NCI-H82 treated with DMSO at 0.1 percent for 48 hours (cell line): ENCODE data around the gene DDR2.
"Not testable (repeated sequence)": the region's sequence is repeated elsewhere in the genome, so short reads cannot be mapped to it uniquely, and the experiment has no call there.

ENCODE experiments used
- DNase-seq: peaks from one replicate; lab custom pipeline; 2025; ENCODE audit not compliant: unreplicated experiment; lab: John Stamatoyannopoulos, UW

Gene DDR2

GRCh38 chr1:162632217-162632666, at the start of gene DDR2:
Gene DDR2, plus strand, starts transcription at chr1:162632464. Its CDS starts 86,600 bp downstream, at chr1:162719064.
- no peak for DNase-seq

- DNase-seq = not testable (repeated sequence)
Measured at GRCh38 chr1:162582901-162583300, 49.4 kb upstream of the DDR2 start.

GRCh38 chr1:162585101-162585500, 47.2 kb upstream of the DDR2 start:
- not testable (repeated sequence) for DNase-seq

- no peak for DNase-seq
Measured at GRCh38 chr1:162587347-162587746, 44.9 kb upstream of the DDR2 start.

GRCh38 chr1:162587761-162588260, 44.5 kb upstream of the DDR2 start:
- no peak for DNase-seq

- DNase-seq = no peak
Measured at GRCh38 chr1:162590101-162590500, 42.2 kb upstream of the DDR2 start.

- no peak for DNase-seq
Measured at GRCh38 chr1:162590686-162591085, 41.6 kb upstream of the DDR2 start.

- DNase-seq = no peak
Measured at GRCh38 chr1:162596514-162597170, 35.6 kb upstream of the DDR2 start.

GRCh38 chr1:162599451-162599850, 32.8 kb upstream of the DDR2 start:
- no peak for DNase-seq

- not testable (repeated sequence) for DNase-seq
Measured at GRCh38 chr1:162603117-162603516, 29.1 kb upstream of the DDR2 start.

GRCh38 chr1:162605225-162605927, 26.9 kb upstream of the DDR2 start:
- no peak for DNase-seq

- DNase-seq = no peak
Measured at GRCh38 chr1:162609306-162609705, 23.0 kb upstream of the DDR2 start.

GRCh38 chr1:162612606-162613400, 19.5 kb upstream of the DDR2 start:
- peak; percentile 99 for DNase-seq

GRCh38 chr1:162616848-162617247, 15.4 kb upstream of the DDR2 start:
- DNase-seq = no peak

GRCh38 chr1:162617513-162617912, 14.8 kb upstream of the DDR2 start:
- DNase-seq = no peak

- DNase-seq = no peak
Measured at GRCh38 chr1:162619076-162619475, 13.2 kb upstream of the DDR2 start.

GRCh38 chr1:162621256-162621655, 11.0 kb upstream of the DDR2 start:
- no peak for DNase-seq

- no peak for DNase-seq
Measured at GRCh38 chr1:162625679-162626078, 6.6 kb upstream of the DDR2 start.

- no peak for DNase-seq
Measured at GRCh38 chr1:162626094-162626493, 6.2 kb upstream of the DDR2 start.

- no peak for DNase-seq
Measured at GRCh38 chr1:162626761-162627160, 5.5 kb upstream of the DDR2 start.

GRCh38 chr1:162627662-162628296, 4.5 kb upstream of the DDR2 start:
- peak; percentile 12 for DNase-seq
